Measurements from ENCODE around the gene EFNA3.
A peak's percentile ranks its signal among the peaks of the same experiment; 100 is the strongest.

The EFNA3 gene

DNA sequence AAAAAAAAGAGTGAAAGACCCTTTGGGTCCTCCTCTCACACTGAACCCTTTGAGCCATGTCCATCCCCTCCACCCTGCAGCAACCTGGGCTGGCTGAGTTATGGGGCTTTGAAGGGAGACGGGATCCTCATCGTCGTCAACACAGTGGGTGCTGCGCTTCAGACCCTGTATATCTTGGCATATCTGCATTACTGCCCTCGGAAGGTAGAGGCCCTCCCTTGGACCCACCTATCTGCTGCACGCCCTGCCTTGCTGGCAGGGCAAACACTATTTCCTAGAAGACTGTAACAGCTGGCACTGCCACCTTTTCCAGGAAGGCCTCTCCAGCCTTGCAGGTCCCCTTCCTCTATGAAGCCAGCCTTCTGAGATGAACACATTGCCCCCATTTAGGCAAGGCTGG, 58.1 kb downstream of the EFNA3 start:
- Histone ChIP-seq H3K4me1 (ENCODE audit: control insufficient read depth, insufficient read depth, low read length) (peaks cover 36% of the 10 kb centered on the region), H3K4me3 (ENCODE audit: low read length in 2 of 2) (peak overlapping the region in 1 of 2 donors; percentile 64), H3K36me3 (ENCODE audit: control insufficient read depth in 2 of 2, insufficient read depth in 2 of 2, low read length in 2 of 2) (peaks cover 21 to 25% of the 10 kb centered on the region in 2 donors), H3K9ac (ENCODE audit: low read length in 2 of 2) (peak overlapping the region in 1 of 2 donors; percentile 55), H3K27me3 (ENCODE audit: control insufficient read depth in 1 of 2, insufficient read depth in 2 of 2, low read length in 2 of 2) (no peaks in the 10 kb centered on the region), H3K9me3 (ENCODE audit: control insufficient read depth in 2 of 2, low read length in 2 of 2) (no peaks in the 10 kb centered on the region), H3K27ac (ENCODE audit: low read length) (peak overlapping the region; percentile 98)

Measured in stomach smooth muscle (tissue), 2 donors.